Measurements from ENCODE around the gene PCID2. TPM values are rescaled to one million over a fixed set of nuclear protein-coding genes. Genes with fewer than 3 reads are reported as not detected.

PCID2 gene
- polyA plus RNA-seq, 1 donor from 2014 or later = 81.3 TPM

- no peak overlapping the region for H3K4me3 ChIP-seq (ENCODE audit: low read length)
- no peaks in the 10 kb centered on the region for H3K9me3 ChIP-seq (ENCODE audit: low read length)
- H4K20me1 ChIP-seq (ENCODE audit: insufficient read depth) = no peaks in the 10 kb centered on the region
- no peaks in the 10 kb centered on the region for H3F3A ChIP-seq (ENCODE audit: insufficient read depth, low read length, poor library complexity, severe bottlenecking)
- H3K79me2 ChIP-seq (replicated peaks; ENCODE audit: insufficient read depth, low read length) = peaks cover 40% of the 10 kb centered on the region
- H3K27me3 ChIP-seq (ENCODE audit: insufficient read depth, low read depth, low read length) = no peaks in the 10 kb centered on the region
- no peak overlapping the region for H3K27ac ChIP-seq (ENCODE audit: low read length)
- peaks cover 10% of the 10 kb centered on the region for H3K36me3 ChIP-seq (ENCODE audit: insufficient read depth, low read length)
- H3K9me2 ChIP-seq (ENCODE audit: insufficient read depth, low read length) = no peaks in the 10 kb centered on the region
- H3K4me2 ChIP-seq (ENCODE audit: low read length) = no peak overlapping the region
- H2AFZ ChIP-seq (ENCODE audit: low read depth, low read length) = no peak overlapping the region
- H3K9ac ChIP-seq (ENCODE audit: low read length) = no peak overlapping the region
- TF ChIP-seq EZH2 (IDR thresholded peaks at IDR 0.05; ENCODE audit: borderline replicate concordance, insufficient read depth, low read length, poor library complexity, severe bottlenecking) (no peak), POLR2AphosphoS5 (IDR thresholded peaks at IDR 0.05) (no peak), MXI1 (conservative IDR thresholded peaks at IDR 0.05; ENCODE audit: poor library complexity, severe bottlenecking) (no peak), SMC3 (conservative IDR thresholded peaks at IDR 0.05; ENCODE audit: poor library complexity) (no peak), REST (IDR thresholded peaks at IDR 0.05; ENCODE audit: borderline replicate concordance) (no peak), EP300 (conservative IDR thresholded peaks at IDR 0.05; ENCODE audit: poor library complexity, severe bottlenecking) (no peak), RAD21 (conservative IDR thresholded peaks at IDR 0.05) (no peak), TAF1 (IDR thresholded peaks at IDR 0.05; ENCODE audit: low read depth) (no peak), CTCF (IDR thresholded peaks at IDR 0.05; ENCODE audit: poor library complexity, severe bottlenecking) (no peak)
Measured at GRCh38 chr13:113201815-113202214, 6.7 kb downstream of the PCID2 start.

GRCh38 chr13:113196970-113197737, 11.3 kb downstream of the PCID2 start:
- H3F3A ChIP-seq (ENCODE audit: insufficient read depth, low read length, poor library complexity, severe bottlenecking) = no peaks in the 10 kb centered on the region
- H3K9me3 ChIP-seq (ENCODE audit: low read length) = no peaks in the 10 kb centered on the region
- H3K79me2 ChIP-seq (replicated peaks; ENCODE audit: insufficient read depth, low read length) = peaks cover 3% of the 10 kb centered on the region
- H3K9ac ChIP-seq (ENCODE audit: low read length) = no peak overlapping the region
- no peaks in the 10 kb centered on the region for H3K9me2 ChIP-seq (ENCODE audit: insufficient read depth, low read length)
- no peaks in the 10 kb centered on the region for H3K27me3 ChIP-seq (ENCODE audit: insufficient read depth, low read depth, low read length)
- H3K4me3 ChIP-seq (ENCODE audit: low read length) = no peak overlapping the region
- H3K27ac ChIP-seq (ENCODE audit: low read length) = no peak overlapping the region
- peaks cover 10% of the 10 kb centered on the region for H3K36me3 ChIP-seq (ENCODE audit: insufficient read depth, low read length)
- TF ChIP-seq RAD21 (conservative IDR thresholded peaks at IDR 0.05) (no peak), POLR2AphosphoS5 (IDR thresholded peaks at IDR 0.05) (no peak), EZH2 (IDR thresholded peaks at IDR 0.05; ENCODE audit: borderline replicate concordance, insufficient read depth, low read length, poor library complexity, severe bottlenecking) (no peak), TAF1 (IDR thresholded peaks at IDR 0.05; ENCODE audit: low read depth) (no peak), REST (IDR thresholded peaks at IDR 0.05; ENCODE audit: borderline replicate concordance) (no peak), CTCF (IDR thresholded peaks at IDR 0.05; ENCODE audit: poor library complexity, severe bottlenecking) (no peak), MXI1 (conservative IDR thresholded peaks at IDR 0.05; ENCODE audit: poor library complexity, severe bottlenecking) (no peak), EP300 (conservative IDR thresholded peaks at IDR 0.05; ENCODE audit: poor library complexity, severe bottlenecking) (no peak), SMC3 (conservative IDR thresholded peaks at IDR 0.05; ENCODE audit: poor library complexity) (no peak)
- H4K20me1 ChIP-seq (ENCODE audit: insufficient read depth) = no peaks in the 10 kb centered on the region
- H3K4me2 ChIP-seq (ENCODE audit: low read length) = no peak overlapping the region
- no peak overlapping the region for H2AFZ ChIP-seq (ENCODE audit: low read depth, low read length)
